ENCODE results near the gene MEAF6. TPM values are rescaled to one million over a fixed set of nuclear protein-coding genes. Genes with fewer than 3 reads are reported as not detected.

Gene MEAF6
- total RNA-seq (10 to 100 TPM; 47.7 to 56.0 TPM), polyA plus RNA-seq (ENCODE audit: insufficient read length in 6 of 6) (10 to 100 TPM; 84.2 to 94.7 (median 87.9) TPM)
- long read RNA-seq, donor 1, transcript MEAF6-201 (7 exons, 1,525 nt) = major isoform, 30 of 41 reads
- long read RNA-seq, donor 1, partial matches to known transcripts = 8 of 41 reads
- long read RNA-seq, donor 1, other reads (novel, unspliced or antisense) = 0 of 41 reads
- long read RNA-seq, donor 2, transcript MEAF6-201 (7 exons, 1,525 nt) = major isoform, 23 of 85 reads
- long read RNA-seq, donor 2, partial matches to known transcripts = 55 of 85 reads
- long read RNA-seq, donor 2, other reads (novel, unspliced or antisense) = 0 of 85 reads
- long read RNA-seq, donor 3, transcript MEAF6-206 (8 exons, 1,408 nt) = minor isoform, 7 of 45 reads
- long read RNA-seq, donor 3, transcript MEAF6-201 (7 exons, 1,525 nt) = major isoform, 30 of 45 reads
- long read RNA-seq, donor 3, partial matches to known transcripts = 5 of 45 reads
- long read RNA-seq, donor 3, other reads (novel, unspliced or antisense) = 0 of 45 reads
- long read RNA-seq, donor 4, transcript MEAF6-201 (7 exons, 1,525 nt) = major isoform, 38 of 58 reads
- long read RNA-seq, donor 4, transcript MEAF6-202 (6 exons, 603 nt) = minor isoform, 5 of 58 reads
- long read RNA-seq, donor 4, transcript MEAF6-206 (8 exons, 1,408 nt) = minor isoform, 5 of 58 reads
- long read RNA-seq, donor 4, partial matches to known transcripts = 6 of 58 reads
- long read RNA-seq, donor 4, other reads (novel, unspliced or antisense) = 4 of 58 reads
- long read RNA-seq, donor 5, transcript MEAF6-201 (7 exons, 1,525 nt) = major isoform, 21 of 24 reads
- long read RNA-seq, donor 5, partial matches to known transcripts = 0 of 24 reads
- long read RNA-seq, donor 5, other reads (novel, unspliced or antisense) = 0 of 24 reads
- long read RNA-seq, donor 6, transcript MEAF6-201 (7 exons, 1,525 nt) = major isoform, 23 of 30 reads
- long read RNA-seq, donor 6, partial matches to known transcripts = 0 of 30 reads
- long read RNA-seq, donor 6, other reads (novel, unspliced or antisense) = 0 of 30 reads
- long read RNA-seq, donor 7, transcript MEAF6-201 (7 exons, 1,525 nt) = major isoform, 11 of 13 reads
- long read RNA-seq, donor 7, partial matches to known transcripts = 0 of 13 reads
- long read RNA-seq, donor 7, other reads (novel, unspliced or antisense) = 0 of 13 reads
- long read RNA-seq, donor 8, transcript MEAF6-201 (7 exons, 1,525 nt) = major isoform, 24 of 44 reads
- long read RNA-seq, donor 8, partial matches to known transcripts = 17 of 44 reads
- long read RNA-seq, donor 8, other reads (novel, unspliced or antisense) = 0 of 44 reads
- long read RNA-seq, donor 9 = 0 reads
- long read RNA-seq, donor 10, transcript MEAF6-201 (7 exons, 1,525 nt) = major isoform, 23 of 32 reads
- long read RNA-seq, donor 10, partial matches to known transcripts = 2 of 32 reads
- long read RNA-seq, donor 10, other reads (novel, unspliced or antisense) = 0 of 32 reads
- long read RNA-seq, donor 11, transcript MEAF6-201 (7 exons, 1,525 nt) = minor isoform, 15 of 61 reads
- long read RNA-seq, donor 11, transcript MEAF6-204 (8 exons, 2,147 nt) = major isoform, 29 of 61 reads
- long read RNA-seq, donor 11, partial matches to known transcripts = 8 of 61 reads
- long read RNA-seq, donor 11, other reads (novel, unspliced or antisense) = 0 of 61 reads
- long read RNA-seq, donor 12, transcript MEAF6-201 (7 exons, 1,525 nt) = major isoform, 20 of 24 reads
- long read RNA-seq, donor 12, partial matches to known transcripts = 0 of 24 reads
- long read RNA-seq, donor 12, other reads (novel, unspliced or antisense) = 0 of 24 reads

DNA sequence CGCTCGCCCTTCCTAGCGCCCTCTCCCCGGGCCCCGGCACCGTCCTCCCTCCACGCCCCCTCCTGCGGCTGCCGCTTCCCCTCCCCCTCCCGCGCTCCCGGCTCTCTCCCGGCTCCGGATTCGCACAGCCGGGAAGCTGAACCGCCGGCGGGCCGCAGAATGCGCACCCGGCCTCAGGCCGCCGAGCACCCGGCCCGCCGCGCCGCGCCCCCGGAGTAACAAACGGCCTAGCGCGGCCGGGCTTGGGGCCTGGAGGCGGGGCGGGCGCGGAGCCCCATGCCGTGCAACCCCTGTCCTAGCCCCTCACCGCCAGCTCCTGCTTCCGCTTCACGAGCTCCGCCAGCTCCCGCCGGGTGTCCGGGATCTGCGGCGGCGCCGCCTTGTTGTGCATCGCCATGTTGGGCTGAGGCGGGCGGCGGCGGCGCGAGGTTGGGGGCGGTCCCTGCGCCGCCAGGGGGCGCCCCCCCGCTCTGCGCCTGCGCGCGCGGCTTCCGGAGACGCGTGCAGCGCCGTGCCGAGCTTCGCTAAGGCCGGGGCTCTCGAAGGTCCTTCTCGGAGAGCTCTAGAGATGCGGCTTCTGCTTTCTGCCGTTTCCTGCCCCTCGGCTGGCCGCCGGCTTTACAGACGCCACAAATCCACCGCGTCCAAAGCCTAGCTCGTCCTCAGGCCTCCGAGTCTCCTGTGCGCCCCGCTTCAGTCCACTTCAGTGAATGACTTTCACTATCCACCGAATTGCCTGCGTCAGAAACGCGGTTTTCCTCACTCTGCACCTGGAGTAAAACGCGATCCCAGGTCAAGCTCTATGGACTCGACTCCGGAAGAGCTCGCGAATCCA, at the start of gene MEAF6:
Gene MEAF6, minus strand, starts transcription at position 417 of the 835 bp plus-strand sequence. Its CDS starts 20 bp downstream, at position 397.
- DNase-seq = peak; percentile 86 to 96 (median 90)
- no peaks in the 10 kb centered on the region for H3K27me3 ChIP-seq
- ATAC-seq = peak; percentile 99
- H3K36me3 ChIP-seq = peaks cover 0 to 22% of the 10 kb centered on the region in 2 donors
- peaks cover 8 to 32% of the 10 kb centered on the region in 2 donors for H3K4me1 ChIP-seq
- H3K4me3 ChIP-seq = peak within 1 kb of the TSS; percentile 87 to 93
- intact Hi-C loops (cut with DNase I) = no loop called here
- TF ChIP-seq, protein P1, sequence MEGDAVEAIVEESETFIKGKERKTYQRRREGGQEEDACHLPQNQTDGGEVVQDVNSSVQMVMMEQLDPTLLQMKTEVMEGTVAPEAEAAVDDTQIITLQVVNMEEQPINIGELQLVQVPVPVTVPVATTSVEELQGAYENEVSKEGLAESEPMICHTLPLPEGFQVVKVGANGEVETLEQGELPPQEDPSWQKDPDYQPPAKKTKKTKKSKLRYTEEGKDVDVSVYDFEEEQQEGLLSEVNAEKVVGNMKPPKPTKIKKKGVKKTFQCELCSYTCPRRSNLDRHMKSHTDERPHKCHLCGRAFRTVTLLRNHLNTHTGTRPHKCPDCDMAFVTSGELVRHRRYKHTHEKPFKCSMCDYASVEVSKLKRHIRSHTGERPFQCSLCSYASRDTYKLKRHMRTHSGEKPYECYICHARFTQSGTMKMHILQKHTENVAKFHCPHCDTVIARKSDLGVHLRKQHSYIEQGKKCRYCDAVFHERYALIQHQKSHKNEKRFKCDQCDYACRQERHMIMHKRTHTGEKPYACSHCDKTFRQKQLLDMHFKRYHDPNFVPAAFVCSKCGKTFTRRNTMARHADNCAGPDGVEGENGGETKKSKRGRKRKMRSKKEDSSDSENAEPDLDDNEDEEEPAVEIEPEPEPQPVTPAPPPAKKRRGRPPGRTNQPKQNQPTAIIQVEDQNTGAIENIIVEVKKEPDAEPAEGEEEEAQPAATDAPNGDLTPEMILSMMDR (IDR thresholded peaks at IDR 0.05) = peak; percentile 62 to 77
- H3K9me3 ChIP-seq = no peaks in the 10 kb centered on the region
- H3K27ac ChIP-seq = peak within 1 kb of the TSS; percentile 94 to 98

DNA sequence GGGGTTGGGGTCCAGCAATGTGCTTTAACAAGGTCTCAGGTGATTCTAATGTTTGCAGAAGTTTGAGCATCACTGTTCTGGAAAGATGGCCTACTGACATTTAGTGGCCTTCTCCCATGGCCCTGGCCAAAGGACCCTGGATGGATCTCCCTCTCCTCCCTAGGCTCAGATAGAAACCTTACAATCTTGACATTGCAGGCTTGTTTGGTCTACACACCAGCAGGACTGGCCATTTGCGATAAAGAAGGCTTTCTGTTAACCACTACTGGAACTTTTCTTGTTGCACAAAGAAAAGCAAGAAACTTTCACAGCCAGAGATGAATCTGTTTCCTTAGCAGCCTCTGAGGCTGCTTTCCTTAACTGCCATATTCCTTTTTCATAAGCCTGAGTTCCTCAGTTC, 48.4 kb upstream of the MEAF6 start:
- Histone ChIP-seq H3K4me3 (no peak overlapping the region), H3K27ac (no peak overlapping the region), H3K9me3 (no peaks in the 10 kb centered on the region), H3K36me3 (peaks cover 6 to 53% of the 10 kb centered on the region in 2 donors), H3K4me1 (no peaks in the 10 kb centered on the region), H3K27me3 (no peaks in the 10 kb centered on the region)
- ATAC-seq (no peak), DNase-seq (no peak)
- intact Hi-C loops (cut with DNase I) = no loop called here
- TF ChIP-seq, protein P1 (IDR thresholded peaks at IDR 0.05) = no peak

GRCh38 chr1:37561133-37562132, 46.9 kb upstream of the MEAF6 start:
- no peaks in the 10 kb centered on the region for H3K9me3 ChIP-seq
- TF ChIP-seq, protein P1 (IDR thresholded peaks at IDR 0.05) = peak in 1 of 2 donors; percentile 46
- peaks cover 0 to 4% of the 10 kb centered on the region in 2 donors for H3K4me1 ChIP-seq
- peaks cover 0 to 38% of the 10 kb centered on the region in 2 donors for H3K36me3 ChIP-seq
- intact Hi-C loops (cut with DNase I) = no loop called here
- DNase-seq = peak in 1 of 4 donors; percentile 10
- H3K4me3 ChIP-seq = no peak overlapping the region
- peak; percentile 24 for ATAC-seq
- H3K27me3 ChIP-seq = no peaks in the 10 kb centered on the region
- H3K27ac ChIP-seq = no peak overlapping the region

All from left lung (tissue), 14 donors.